AG04450 (cell line): ENCODE data around the gene OSBPL10. TPM values are rescaled to one million over a fixed set of nuclear protein-coding genes. Genes with fewer than 3 reads are reported as not detected.

ENCODE experiments used
- CTCF ChIA-PET: fragments of 300-600, 350-600 bp; formaldehyde crosslinking; extraction: SDS; loops from one replicate; lab custom pipeline; 2022; ENCODE audit warnings: antibody characterized with exemption, inconsistent platforms; lab: Charles Lee
- POLR2A ChIA-PET: fragments of 350-600 bp; formaldehyde crosslinking; extraction: SDS; loops from one replicate; lab custom pipeline; 2021; ENCODE audit warnings: antibody characterized with exemption, inconsistent platforms; lab: Yijun Ruan, JAX
- DNase-seq: peaks from one replicate; pipeline ENCODE4 v3.0.0-alpha.2; 2011; ENCODE audit warnings: low read depth, low spot score
- H3K27ac ChIP-seq: one replicate; pipeline ENCODE4 v1.5.1; 2012; ENCODE audit warnings: low read depth, low read length, control low read depth
- H3K27me3 ChIP-seq: one replicate; pipeline ENCODE4 v1.6.0; 2012; ENCODE audit warnings: low read length; ENCODE audit not compliant: control insufficient read depth, insufficient read depth
- H3K4me3 ChIP-seq: 2 replicates; pipeline ENCODE4 v1.5.1; 2011; ENCODE audit warnings: mild to moderate bottlenecking, low read depth, low read length, control low read depth
- H3K9me3 ChIP-seq: 2 replicates; pipeline ENCODE4 v1.5.1; 2012; ENCODE audit warnings: low read length; ENCODE audit not compliant: control insufficient read depth, insufficient read depth
- CTCF ChIP-seq: IDR thresholded peaks from 2 replicates; pipeline ENCODE4 v1.5.1; 2011; ENCODE audit warnings: low read depth, low read length, control low read depth, inconsistent platforms
- polyA plus RNA-seq: library from polyadenylated mRNA; depleted of rRNA; stranded (reverse); fragments of >200 nt; gene quantifications from 2 replicates; pipeline ENCODE4 v1.2.3, GENCODE V29; 2011

Gene OSBPL10
- polyA plus RNA-seq, 1 experiment = 13.2 TPM

DNA sequence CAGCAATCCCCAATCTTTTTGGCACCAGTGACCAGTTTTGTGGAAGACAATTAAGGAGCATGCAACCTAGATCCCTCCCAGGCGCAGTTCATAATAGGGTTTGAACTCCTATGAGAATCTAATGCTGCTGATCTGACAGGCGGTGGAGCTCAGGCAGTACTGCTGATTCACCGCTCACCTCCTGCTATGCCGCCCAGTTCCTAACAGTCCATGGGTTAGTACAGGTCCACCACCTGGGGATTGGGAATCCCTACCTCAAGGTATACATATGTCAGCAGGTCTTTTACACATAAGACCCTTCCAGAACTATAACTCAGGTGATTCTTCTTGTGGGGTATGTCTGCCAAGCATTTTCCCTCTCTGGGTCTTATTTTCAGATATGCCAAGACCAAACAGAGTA, 182.2 kb downstream of the OSBPL10 start:
- no peaks in the 10 kb centered on the region for H3K27me3 ChIP-seq
- no peaks in the 10 kb centered on the region for H3K9me3 ChIP-seq
- no peak overlapping the region for H3K27ac ChIP-seq
- CTCF ChIA-PET = no interaction called here
- no peak for DNase-seq
- POLR2A ChIA-PET = no interaction called here
- TF ChIP-seq CTCF = no peak
- H3K4me3 ChIP-seq = no peak overlapping the region

DNA sequence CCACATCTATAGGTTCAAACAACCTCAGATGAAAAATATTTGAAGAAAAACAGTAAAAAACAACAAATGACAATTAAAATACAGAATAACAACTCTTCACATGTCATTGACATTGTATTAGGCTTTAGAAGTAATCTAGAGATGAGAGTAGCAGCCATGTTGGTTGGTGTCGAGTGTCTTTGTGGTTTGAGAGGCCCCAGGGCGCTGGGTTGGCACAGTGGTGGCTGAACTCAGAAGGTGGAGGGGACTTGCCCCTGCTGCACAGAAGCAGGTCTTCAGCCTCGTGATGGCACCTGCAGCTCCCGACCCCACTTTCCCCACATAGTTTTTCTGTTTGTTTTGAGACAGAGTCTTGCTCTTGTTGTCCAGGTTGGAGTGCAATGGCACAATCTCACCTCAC, 187.2 kb downstream of the OSBPL10 start:
- no peak overlapping the region for H3K4me3 ChIP-seq
- POLR2A ChIA-PET = no interaction called here
- CTCF ChIA-PET = no interaction called here
- no peaks in the 10 kb centered on the region for H3K9me3 ChIP-seq
- H3K27ac ChIP-seq = no peak overlapping the region
- DNase-seq = no peak
- H3K27me3 ChIP-seq = no peaks in the 10 kb centered on the region
- no peak for TF ChIP-seq CTCF

DNA sequence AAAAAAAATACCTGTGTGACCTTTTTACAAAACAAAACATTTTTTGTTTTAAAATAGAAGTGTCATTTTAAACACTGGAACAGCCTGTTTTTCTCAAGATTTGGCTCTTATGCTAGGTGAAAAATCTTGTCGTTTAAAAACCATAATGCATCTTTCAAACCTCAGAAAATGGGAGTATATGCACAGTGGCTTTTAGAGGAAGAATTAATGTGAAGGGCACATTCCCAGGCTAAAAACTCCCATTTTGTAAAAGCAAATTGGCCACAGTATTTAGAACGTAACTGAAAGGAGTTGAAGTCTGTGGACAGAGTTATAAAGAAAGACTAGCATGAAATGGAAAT, 190.0 kb downstream of the OSBPL10 start:
- no peak for TF ChIP-seq CTCF
- DNase-seq = no peak
- ChIA-PET CTCF (interaction anchor here (1.8 kb wide), 1 partner anchor 23 kb away, joined by 5 read pairs; no protein-coding TSS in a partner anchor), POLR2A (no interaction called here)
- H3K27ac ChIP-seq = no peak overlapping the region
- H3K27me3 ChIP-seq = no peaks in the 10 kb centered on the region
- no peak overlapping the region for H3K4me3 ChIP-seq
- H3K9me3 ChIP-seq = no peaks in the 10 kb centered on the region

- no peaks in the 10 kb centered on the region for H3K9me3 ChIP-seq
- no peak for DNase-seq
- no peak for TF ChIP-seq CTCF
- no peak overlapping the region for H3K4me3 ChIP-seq
- ChIA-PET CTCF (no interaction called here), POLR2A (no interaction called here)
- H3K27ac ChIP-seq = no peak overlapping the region
- H3K27me3 ChIP-seq = no peaks in the 10 kb centered on the region
These were observed 190.6 kb downstream of the OSBPL10 start for GRCh38 chr3:31790193-31791089.

DNA sequence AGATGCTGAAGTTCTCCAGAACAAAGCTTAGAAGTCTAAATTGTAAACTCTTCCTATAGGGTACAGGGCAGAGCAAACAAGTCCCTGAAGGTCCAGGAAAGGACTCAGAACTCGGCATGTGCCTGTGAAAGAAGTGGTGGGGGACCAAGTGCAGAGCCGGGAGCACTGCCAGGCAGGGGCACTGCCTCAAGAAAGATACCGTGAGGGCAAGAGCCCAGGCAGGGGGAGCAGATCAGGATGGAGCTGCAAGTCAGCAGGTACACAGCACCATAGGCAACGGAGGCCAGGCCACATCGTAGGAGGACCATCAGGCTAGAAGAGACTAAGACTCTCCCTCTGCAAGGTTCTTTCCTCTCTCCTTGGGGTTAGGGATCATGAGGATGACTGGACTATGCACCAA, 191.6 kb downstream of the OSBPL10 start:
- Histone ChIP-seq H3K9me3 (no peaks in the 10 kb centered on the region), H3K27ac (no peak overlapping the region), H3K27me3 (no peaks in the 10 kb centered on the region), H3K4me3 (no peak overlapping the region)
- ChIA-PET CTCF (no interaction called here), POLR2A (no interaction called here)
- no peak for TF ChIP-seq CTCF
- no peak for DNase-seq
